ENCODE data around the gene ASB1.

The ASB1 gene

DNA sequence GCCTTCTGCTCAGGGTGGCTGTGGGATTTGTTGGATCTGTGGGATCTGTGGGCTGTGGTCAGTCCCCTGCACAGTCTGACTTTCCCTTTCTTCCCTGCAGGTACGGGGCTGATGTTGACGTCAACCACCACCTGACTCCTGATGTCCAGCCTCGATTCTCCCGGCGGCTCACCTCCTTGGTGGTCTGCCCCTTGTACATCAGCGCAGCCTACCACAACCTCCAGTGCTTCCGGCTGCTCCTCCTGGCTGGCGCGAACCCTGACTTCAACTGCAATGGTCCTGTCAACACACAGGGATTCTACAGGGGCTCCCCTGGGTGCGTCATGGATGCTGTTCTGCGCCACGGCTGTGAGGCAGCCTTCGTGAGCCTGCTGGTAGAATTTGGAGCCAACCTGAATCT is 17.5 kb downstream of the ASB1 start:
- no peak for DNase-seq (ENCODE audit: low read depth in 2 of 2)

- no peak for DNase-seq (ENCODE audit: low read depth in 2 of 2)
Observed at GRCh38 chr2:238445409-238446190, 18.9 kb downstream of the ASB1 start.

GRCh38 chr2:238446371-238446770 is 19.6 kb downstream of the ASB1 start:
- DNase-seq (ENCODE audit: low read depth in 2 of 2): no peak

- DNase-seq (ENCODE audit: low read depth in 2 of 2): no peak
Observed at GRCh38 chr2:238448031-238448955, 21.6 kb downstream of the ASB1 start.

GRCh38 chr2:238449241-238449640 is 22.5 kb downstream of the ASB1 start:
- DNase-seq (ENCODE audit: low read depth in 2 of 2): no peak

DNA sequence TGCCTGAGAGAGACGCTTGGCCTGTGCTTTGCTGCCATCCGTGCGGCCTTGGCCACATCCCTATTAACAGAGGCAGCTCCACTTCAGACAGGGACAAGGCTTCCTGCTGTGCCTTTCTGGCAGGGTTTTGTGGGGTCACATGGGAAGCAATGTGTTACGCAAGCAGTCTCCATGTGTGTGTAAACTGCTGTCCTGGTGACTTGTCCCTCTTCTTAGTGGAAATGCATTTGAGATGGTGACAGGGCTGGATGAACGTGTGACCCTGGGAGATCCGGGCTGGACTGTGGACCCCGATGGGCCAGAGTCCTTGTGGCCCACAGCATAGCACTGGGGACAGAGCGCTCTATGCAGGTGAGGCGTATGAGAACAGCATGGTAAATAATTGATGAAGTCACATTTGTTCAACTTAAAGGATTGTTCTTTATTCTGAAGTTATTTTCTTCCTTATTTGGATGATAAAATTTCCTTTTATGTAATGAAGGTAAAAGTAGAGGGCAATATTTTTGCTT is 23.2 kb downstream of the ASB1 start:
- DNase-seq (ENCODE audit: low read depth in 2 of 2): no peak

DNA sequence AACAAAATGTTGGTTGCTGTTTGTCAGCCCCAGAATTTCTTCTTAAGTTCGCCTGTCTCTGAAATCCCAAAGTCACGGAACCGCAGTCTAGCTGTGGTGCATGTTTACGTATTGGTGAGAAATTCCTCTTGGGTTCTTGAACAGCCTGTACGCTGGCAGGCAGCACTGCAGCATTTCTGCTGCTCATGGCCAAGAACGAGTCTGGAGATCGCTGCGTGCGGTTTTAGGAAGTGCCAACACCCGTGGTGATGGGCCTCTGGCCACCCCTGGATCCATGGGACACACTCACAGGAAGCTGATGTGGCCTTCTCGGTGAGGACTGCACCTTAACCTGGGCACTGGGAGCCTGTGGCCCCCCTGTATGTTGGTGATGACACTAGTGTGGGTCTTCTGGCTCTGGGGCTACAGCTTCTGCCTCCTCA is 23.7 kb downstream of the ASB1 start:
- no peak for DNase-seq (ENCODE audit: low read depth in 2 of 2)

GRCh38 chr2:238453842-238454241 is 27.1 kb downstream of the ASB1 start:
- DNase-seq (ENCODE audit: low read depth in 2 of 2): no peak

DNA sequence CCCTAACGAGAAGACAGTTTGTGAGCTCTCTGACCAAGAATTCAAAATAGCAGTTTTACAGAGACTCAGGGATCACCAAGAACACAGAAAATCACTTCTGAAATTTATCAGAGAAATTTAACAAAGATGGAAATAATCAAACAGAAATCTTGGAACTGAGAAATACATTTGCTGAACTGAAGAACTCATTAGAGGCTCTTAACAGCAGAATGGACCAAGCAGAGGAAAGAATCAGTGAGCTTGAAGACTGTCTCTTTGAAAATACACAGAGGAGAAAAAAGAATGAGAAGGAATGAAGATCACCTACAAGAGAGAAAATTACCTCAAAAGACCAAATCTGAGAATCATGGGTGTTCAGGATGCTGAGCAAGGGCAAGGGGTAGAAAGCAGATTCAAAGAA is 29.7 kb downstream of the ASB1 start:
- no peak for DNase-seq (ENCODE audit: low read depth in 2 of 2)

DNA sequence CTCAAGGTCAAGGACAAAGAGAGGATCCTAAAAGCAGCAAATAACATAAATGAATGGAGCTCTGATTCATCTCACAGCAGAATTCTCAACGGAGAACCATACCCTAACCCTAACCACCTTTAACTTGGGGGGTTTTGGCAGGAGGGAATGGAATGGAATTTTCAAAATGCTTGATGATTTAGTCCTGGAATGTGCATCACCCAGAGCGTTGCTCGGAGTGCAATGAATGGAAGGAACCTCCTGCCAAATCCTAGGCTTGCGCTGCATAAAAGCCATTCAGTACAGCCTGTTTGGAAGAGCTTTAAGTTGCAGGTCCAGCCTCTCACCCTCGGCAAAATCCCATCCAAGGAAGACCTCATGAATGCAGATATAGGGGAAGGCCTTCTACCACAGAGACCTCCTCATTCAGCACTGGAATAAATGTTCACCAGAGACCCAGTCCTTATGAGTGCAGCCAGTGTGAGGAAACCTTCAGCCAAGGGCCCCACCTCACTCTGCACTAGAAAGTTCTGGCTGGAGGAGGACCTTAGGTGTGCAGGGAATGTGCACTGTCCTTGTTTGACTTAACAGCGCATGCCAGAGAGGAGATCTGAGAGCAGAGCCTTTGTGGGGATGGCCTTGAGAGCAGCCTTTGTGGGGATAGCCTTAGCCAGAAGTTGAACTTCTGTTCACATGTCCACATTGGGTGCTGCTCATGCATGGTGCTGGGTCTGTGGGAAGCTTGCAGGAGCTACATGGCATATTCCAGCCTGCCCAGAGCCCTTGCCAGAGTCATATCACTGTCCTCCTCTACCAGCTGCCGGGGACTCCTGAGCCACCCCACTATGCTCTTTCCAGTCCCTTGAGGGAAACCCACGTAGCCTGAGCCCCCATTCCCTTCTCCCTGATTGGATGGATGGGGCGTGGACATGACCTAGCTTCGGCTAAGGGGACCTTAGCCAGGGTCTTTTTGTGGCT is 30.5 kb downstream of the ASB1 start:
- no peak for DNase-seq (ENCODE audit: low read depth in 2 of 2)

DNA sequence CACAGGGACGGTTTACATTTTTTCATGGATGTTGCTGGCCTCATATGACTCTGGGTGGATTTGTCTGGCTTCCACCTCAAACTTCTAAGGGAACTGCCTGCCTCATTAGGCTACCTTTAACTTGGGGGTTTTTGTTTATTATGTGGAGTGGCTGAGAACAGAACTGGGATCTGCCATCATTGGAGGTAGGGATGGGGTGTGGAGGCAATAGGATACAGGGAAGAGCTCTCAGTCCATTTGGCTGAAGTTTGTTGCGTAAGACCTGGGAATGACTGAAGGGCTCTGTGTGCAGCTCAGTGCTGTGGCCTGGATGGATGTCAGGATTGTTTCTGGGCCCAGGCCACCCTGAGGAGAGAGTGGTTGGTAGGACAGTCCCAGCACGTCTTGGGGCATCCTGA is 31.2 kb downstream of the ASB1 start:
- DNase-seq (ENCODE audit: low read depth in 2 of 2): no peak

DNA sequence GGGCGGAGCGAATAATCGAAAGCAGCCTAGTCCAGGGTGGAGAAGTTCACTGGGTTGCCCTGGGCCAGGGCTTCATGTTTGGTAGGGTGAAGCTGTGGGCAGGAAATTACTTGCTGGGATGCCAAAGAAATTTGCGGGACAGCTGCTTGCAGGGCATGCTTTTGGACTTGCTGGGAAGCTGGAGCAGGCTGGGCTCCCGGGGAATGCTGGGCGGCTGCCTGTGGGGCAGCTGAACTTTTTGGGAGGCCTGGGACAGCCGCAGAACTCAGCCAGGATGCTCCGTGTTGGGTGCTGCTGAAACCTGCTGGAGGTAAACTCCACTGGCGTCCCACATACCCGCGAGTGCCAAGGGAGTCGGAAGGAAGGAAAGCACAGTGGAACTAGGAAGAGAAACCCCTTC is 31.9 kb downstream of the ASB1 start:
- no peak for DNase-seq (ENCODE audit: low read depth in 2 of 2)

GRCh38 chr2:238459081-238459629 is 32.4 kb downstream of the ASB1 start:
- DNase-seq (ENCODE audit: low read depth in 2 of 2): no peak

- no peak for DNase-seq (ENCODE audit: low read depth in 2 of 2)
Observed at GRCh38 chr2:238461051-238461450, 34.3 kb downstream of the ASB1 start.

GRCh38 chr2:238461491-238461890 is 34.8 kb downstream of the ASB1 start:
- DNase-seq (ENCODE audit: low read depth in 2 of 2): no peak

DNA sequence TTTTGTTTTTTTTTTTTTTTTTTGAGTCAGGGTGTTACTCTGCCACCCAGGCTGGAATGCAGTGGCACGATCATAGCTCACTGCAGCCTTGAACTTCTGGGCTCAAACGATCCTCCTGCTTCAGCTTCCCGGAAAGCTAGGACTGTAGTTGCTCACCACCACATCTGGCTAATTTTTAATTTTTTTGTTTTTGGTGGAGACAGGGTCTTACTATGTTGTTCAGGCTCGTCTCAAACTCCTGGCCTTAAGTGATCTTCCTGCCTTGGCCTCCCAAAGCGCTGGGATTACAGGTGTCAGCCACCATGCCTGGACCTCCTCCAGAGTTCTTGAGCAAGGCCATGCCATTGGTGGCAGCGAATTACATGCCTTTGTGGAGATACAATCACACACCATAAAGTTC is 35.2 kb downstream of the ASB1 start:
- DNase-seq (ENCODE audit: low read depth in 2 of 2): no peak

DNA sequence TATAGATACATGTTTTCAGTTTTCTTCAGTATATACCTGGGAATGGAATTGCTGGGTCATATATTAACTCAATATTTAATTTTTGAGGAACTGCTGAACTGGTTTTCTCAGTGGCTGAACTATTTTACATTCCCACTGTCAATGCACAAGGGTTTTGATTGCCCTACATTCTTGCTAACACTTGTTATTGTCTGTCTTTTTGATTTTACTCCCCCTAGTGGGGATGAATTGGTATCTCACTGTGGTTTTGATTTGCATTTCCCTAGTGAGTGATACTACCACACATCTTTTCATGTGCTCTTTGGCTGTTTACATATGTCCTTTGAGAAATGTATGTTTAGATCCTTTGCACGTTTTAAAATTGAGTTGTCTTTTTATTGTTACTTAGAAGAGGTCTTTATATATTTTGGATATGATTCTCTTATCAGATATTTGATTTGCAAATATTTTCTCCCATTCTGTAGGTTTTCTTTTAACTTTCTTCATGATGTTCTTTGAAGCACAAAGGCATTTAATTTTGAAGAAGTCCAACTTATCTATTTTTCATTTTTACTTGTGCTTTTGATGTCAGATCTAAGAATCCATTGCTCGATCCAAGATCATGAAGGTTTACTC is 36.2 kb downstream of the ASB1 start:
- DNase-seq (ENCODE audit: low read depth in 2 of 2): no peak

DNA sequence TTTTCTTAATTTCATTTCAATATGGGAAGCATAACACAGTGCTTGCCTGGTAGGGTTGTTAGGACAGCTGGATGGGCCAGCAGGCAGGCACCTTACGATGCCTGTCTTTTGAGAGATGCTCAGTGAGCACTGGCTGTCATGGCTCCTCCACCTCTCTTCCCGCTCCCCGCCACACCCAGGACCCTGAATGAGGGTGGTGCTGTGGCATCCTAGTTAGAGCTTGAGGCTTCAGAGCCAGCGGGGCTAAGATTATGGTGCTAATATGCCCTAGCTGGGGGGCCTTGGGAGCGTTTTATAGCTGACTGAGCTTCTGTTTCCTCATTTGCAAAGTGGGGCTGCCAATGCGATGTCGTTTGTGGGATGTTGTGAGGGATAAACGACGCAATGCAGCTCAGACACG is 37.7 kb downstream of the ASB1 start:
- DNase-seq (ENCODE audit: low read depth in 2 of 2): no peak

GRCh38 chr2:238465487-238466242 is 38.9 kb downstream of the ASB1 start:
- DNase-seq (ENCODE audit: low read depth in 2 of 2): no peak

DNA sequence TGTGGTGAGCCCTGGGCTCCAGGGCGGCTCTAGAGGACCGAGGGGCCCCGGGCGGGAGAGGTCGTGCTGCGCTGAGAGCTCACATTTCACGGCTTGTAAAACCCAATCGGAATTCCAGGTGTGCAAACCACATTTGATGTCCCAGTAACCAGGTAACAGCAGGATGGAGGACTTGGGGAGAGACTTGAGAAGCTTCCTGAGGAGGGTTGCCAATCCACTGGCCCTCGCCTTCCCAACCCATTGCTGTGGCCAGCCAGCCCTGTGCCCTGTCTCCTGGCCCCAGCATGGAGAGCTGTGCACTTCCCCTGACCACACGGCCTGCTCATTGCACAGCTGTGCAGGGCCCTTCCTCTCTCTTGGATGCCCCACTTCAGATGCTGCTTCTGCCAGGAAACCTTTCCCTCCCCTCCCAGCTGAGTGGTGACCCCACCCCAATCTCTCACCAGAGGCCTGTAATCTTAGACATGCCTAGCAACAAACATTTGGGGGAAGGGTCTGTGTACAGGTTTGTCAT is 39.6 kb downstream of the ASB1 start:
- no peak for DNase-seq (ENCODE audit: low read depth in 2 of 2)

Data from stimulated activated CD8-positive, alpha-beta memory T cell treated with anti-CD3 and anti-CD28 coated beads, Interleukin-15, amount 100 ng/mL, for 48 hours (primary cell).